ENCODE measurements around the gene SFTA2. TPM values are rescaled to one million over a fixed set of nuclear protein-coding genes. Genes with fewer than 3 reads are reported as not detected.

The SFTA2 gene
- total and polyA plus RNA-seq, 10 of the 15 experiments (the other 5 are each of a cell fraction or from before 2014, with no cell fraction given) = 0.15 to 0.92 (median 0.33) TPM; not detected in 4

DNA sequence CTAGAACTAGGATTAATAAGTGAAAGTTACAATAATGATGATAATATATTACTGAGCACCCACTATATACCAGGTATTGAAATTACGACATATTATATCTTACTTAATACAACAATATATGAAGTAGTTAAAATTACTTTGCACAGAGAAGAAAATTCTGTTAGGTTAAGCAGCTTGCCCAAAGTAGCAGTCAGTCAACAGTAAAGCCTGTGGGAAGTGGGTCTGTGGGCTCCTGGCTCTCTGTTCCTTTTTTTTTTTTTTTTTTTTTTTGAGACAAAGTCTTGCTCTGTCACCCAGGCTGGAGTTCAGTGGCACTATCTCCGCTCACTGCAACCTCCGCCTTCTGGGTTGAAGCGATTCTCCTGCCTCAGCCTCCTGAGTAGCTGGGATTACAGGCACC lies 28.7 kb downstream of the SFTA2 start (continued):
- no peak for TF ChIP-seq CEBPB (IDR thresholded peaks at IDR 0.05; ENCODE audit: borderline replicate concordance in 1 of 2, low read depth in 2 of 2, low read length in 2 of 2)

DNA sequence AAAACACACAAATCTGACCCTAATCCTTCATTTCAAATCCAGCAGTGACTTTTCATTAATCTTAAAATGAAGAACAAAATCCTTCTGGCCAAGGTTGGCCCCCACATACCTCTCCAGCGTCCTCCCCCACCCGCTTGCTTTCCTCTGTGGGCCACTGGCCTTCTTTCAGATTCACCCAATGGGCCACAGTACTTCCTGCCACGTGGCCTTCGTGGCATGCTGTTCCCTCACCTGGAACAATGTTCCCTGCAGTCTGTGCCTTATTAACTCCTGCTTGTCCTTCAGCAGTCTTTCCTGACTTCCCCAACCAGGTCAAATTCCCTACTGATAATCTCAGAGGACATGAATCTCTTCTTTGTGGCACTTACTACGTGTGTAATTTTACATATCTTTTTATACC lies 29.3 kb downstream of the SFTA2 start:
- Histone ChIP-seq H3K9ac (ENCODE audit: control insufficient read depth, insufficient read depth, low read length) (no peak overlapping the region), H3K79me2 (ENCODE audit: control insufficient read depth, insufficient read depth, low read length) (no peaks in the 10 kb centered on the region), H3K36me3 (ENCODE audit: control insufficient read depth in 2 of 2, insufficient read depth in 2 of 2, low read length in 1 of 2) (peaks cover under 1 to 10% of the 10 kb centered on the region in 2 experiments; a peak in 2 of 4 replicates), H3K4me3 (no peak overlapping the region; the same call in 1 of the 2 replicates), H3K27me3 (replicated peaks in 1 of 2; ENCODE audit: control insufficient read depth in 2 of 2, insufficient read depth in 2 of 2, low read length in 1 of 2) (no peaks in the 10 kb centered on the region), H3K4me1 (ENCODE audit: control insufficient read depth, insufficient read depth, low read length) (peaks cover 32% of the 10 kb centered on the region), H2AFZ (ENCODE audit: control insufficient read depth, low read depth, low read length) (peak overlapping the region; percentile 72), H3K27ac (ENCODE audit: control insufficient read depth, insufficient read depth) (peak overlapping the region; percentile 30), H3K9me3 (replicated peaks; ENCODE audit: control insufficient read depth, insufficient read depth, low read length) (no peaks in the 10 kb centered on the region), H4K20me1 (ENCODE audit: control insufficient read depth, insufficient read depth) (no peaks in the 10 kb centered on the region), H3K4me2 (ENCODE audit: control insufficient read depth, insufficient read depth) (peak overlapping the region; percentile 65)
- intact Hi-C loops (cut with micrococcal nuclease; ENCODE audit: unreplicated experiment) (no loop called here), in situ Hi-C loops (cut with MboI) (no loop called here)
- POLR2A ChIA-PET = interaction anchor here (1.5 to 6.0 kb wide), 2 partner anchors 11 to 18 kb away, joined by 4 to 37 read pairs; partner anchors contain the start of gene VARS2
- no TSS peak for BruUV-seq (replicated peaks)
- CTCF ChIA-PET = interaction anchor here (1.2 to 1.9 kb wide), 2 partner anchors 17 to 82 kb away, joined by 3 to 7 read pairs; no protein-coding TSS in a partner anchor
- FAIRE-seq (peak; percentile 59), DNase-seq (ENCODE audit: low read depth, low spot score) (no peak), ATAC-seq (peak; percentile 67)
- RAD21 ChIA-PET (ENCODE audit: unreplicated experiment) = interaction anchor here (0.6 to 3.8 kb wide), 4 partner anchors 10 to 299 kb away, joined by 3 to 31 read pairs (median 3); partner anchors contain the start of gene VARS2
- SMC1A ChIA-PET (ENCODE audit: uncharacterized antibody, unreplicated experiment) = interaction anchor here (1.0 kb wide), 2 partner anchors 11 to 184 kb away, joined by 3 read pairs; partner anchors contain the start of gene VARS2
- WGBS (ENCODE audit: insufficient coverage, insufficient replicate concordance, low lambda C conversion rate, missing lambda C conversion rate) = 23% methylated on average over 5 of the region's 5 CpGs
- no peak for TF ChIP-seq SUZ12 (IDR thresholded peaks at IDR 0.05; ENCODE audit: unreplicated experiment)
- TF ChIP-seq IKZF2 (IDR thresholded peaks at IDR 0.05) = peak in 1 of 2 experiments; percentile 8; a peak in 2 of 4 replicates
- peak; percentile 63; the same call in 1 of the 2 replicates for TF ChIP-seq RAD51 (IDR thresholded peaks at IDR 0.05)
- TF ChIP-seq RAD21 (IDR thresholded peaks at IDR 0.05; ENCODE audit: insufficient read depth, low read depth, low read length) = no peak
- TF ChIP-seq RUNX3 (IDR thresholded peaks at IDR 0.05; ENCODE audit: low read length) = peak; percentile 57
- TF ChIP-seq, protein P1, sequence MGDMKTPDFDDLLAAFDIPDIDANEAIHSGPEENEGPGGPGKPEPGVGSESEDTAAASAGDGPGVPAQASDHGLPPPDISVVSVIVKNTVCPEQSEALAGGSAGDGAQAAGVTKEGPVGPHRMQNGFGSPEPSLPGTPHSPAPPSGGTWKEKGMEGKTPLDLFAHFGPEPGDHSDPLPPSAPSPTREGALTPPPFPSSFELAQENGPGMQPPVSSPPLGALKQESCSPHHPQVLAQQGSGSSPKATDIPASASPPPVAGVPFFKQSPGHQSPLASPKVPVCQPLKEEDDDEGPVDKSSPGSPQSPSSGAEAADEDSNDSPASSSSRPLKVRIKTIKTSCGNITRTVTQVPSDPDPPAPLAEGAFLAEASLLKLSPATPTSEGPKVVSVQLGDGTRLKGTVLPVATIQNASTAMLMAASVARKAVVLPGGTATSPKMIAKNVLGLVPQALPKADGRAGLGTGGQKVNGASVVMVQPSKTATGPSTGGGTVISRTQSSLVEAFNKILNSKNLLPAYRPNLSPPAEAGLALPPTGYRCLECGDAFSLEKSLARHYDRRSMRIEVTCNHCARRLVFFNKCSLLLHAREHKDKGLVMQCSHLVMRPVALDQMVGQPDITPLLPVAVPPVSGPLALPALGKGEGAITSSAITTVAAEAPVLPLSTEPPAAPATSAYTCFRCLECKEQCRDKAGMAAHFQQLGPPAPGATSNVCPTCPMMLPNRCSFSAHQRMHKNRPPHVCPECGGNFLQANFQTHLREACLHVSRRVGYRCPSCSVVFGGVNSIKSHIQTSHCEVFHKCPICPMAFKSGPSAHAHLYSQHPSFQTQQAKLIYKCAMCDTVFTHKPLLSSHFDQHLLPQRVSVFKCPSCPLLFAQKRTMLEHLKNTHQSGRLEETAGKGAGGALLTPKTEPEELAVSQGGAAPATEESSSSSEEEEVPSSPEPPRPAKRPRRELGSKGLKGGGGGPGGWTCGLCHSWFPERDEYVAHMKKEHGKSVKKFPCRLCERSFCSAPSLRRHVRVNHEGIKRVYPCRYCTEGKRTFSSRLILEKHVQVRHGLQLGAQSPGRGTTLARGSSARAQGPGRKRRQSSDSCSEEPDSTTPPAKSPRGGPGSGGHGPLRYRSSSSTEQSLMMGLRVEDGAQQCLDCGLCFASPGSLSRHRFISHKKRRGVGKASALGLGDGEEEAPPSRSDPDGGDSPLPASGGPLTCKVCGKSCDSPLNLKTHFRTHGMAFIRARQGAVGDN (IDR thresholded peaks at IDR 0.05) = 0 out of 2 replicates have a peak, but pooled peaks have one; percentile 41
- TF ChIP-seq, protein P2, sequence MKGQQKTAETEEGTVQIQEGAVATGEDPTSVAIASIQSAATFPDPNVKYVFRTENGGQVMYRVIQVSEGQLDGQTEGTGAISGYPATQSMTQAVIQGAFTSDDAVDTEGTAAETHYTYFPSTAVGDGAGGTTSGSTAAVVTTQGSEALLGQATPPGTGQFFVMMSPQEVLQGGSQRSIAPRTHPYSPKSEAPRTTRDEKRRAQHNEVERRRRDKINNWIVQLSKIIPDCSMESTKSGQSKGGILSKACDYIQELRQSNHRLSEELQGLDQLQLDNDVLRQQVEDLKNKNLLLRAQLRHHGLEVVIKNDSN (IDR thresholded peaks at IDR 0.05; ENCODE audit: borderline replicate concordance, extremely low read length, insufficient read depth, low read depth, low read length) = peak; percentile 67
- TF ChIP-seq CBX3 (IDR thresholded peaks at IDR 0.05; ENCODE audit: borderline replicate concordance, low read depth) = no peak
- TF ChIP-seq, protein P3, sequence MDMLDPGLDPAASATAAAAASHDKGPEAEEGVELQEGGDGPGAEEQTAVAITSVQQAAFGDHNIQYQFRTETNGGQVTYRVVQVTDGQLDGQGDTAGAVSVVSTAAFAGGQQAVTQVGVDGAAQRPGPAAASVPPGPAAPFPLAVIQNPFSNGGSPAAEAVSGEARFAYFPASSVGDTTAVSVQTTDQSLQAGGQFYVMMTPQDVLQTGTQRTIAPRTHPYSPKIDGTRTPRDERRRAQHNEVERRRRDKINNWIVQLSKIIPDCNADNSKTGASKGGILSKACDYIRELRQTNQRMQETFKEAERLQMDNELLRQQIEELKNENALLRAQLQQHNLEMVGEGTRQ (IDR thresholded peaks at IDR 0.05; ENCODE audit: borderline replicate concordance, low read depth, low read length) = peak; percentile 31; the same call in 1 of the 2 replicates
